Smooth muscle cell (in vitro differentiated cells): ENCODE results near the gene MAP7D3. TPM values are rescaled to one million over a fixed set of nuclear protein-coding genes. Genes with fewer than 3 reads are reported as not detected.
"Not testable (repeated sequence)": the region's sequence is repeated elsewhere in the genome, so short reads cannot be mapped to it uniquely, and the experiment has no call there.

Experiments used
- DNase-seq: peaks from one replicate; lab custom pipeline; 2025; ENCODE audit not compliant: unreplicated experiment; lab: John Stamatoyannopoulos, UW
- H2AFZ ChIP-seq: fragments of 200-600 bp; sonication (generic); 2 replicates; pipeline ENCODE4 v1.6.0; 2016; ENCODE audit warnings: antibody characterized with exemption, low read depth, mild to moderate bottlenecking
- H3F3A ChIP-seq: fragments of 200-600 bp; sonication (generic); 2 replicates; pipeline ENCODE4 v1.6.0; 2017; ENCODE audit warnings: antibody characterized with exemption, low read depth
- H3K27ac ChIP-seq: fragments of 200-600 bp; sonication (generic); 2 replicates; pipeline ENCODE4 v1.5.1; 2016; ENCODE audit warnings: low read depth, mild to moderate bottlenecking
- H3K27me3 ChIP-seq: fragments of 200-600 bp; sonication (generic); 2 replicates; pipeline ENCODE4 v1.6.1; 2016; ENCODE audit warnings: low read depth, mild to moderate bottlenecking
- H3K36me3 ChIP-seq: fragments of 200-600 bp; sonication (generic); 2 replicates; pipeline ENCODE4 v1.5.1; 2016; ENCODE audit warnings: low read depth
- H3K4me1 ChIP-seq: fragments of 200-600 bp; sonication (generic); 2 replicates; pipeline ENCODE4 v1.5.1; 2016; ENCODE audit warnings: low read depth
- H3K4me2 ChIP-seq: fragments of 200-600 bp; sonication (generic); 2 replicates; pipeline ENCODE4 v1.6.0; 2016; ENCODE audit warnings: mild to moderate bottlenecking
- H3K4me3 ChIP-seq: fragments of 200-600 bp; sonication (generic); 2 replicates; pipeline ENCODE4 v1.5.1; 2016; ENCODE audit warnings: mild to moderate bottlenecking
- H3K79me2 ChIP-seq: fragments of 200-600 bp; sonication (generic); 2 replicates; pipeline ENCODE4 v1.6.0; 2016; ENCODE audit warnings: low read depth, mild to moderate bottlenecking
- H3K9ac ChIP-seq: fragments of 200-600 bp; sonication (generic); 2 replicates; pipeline ENCODE4 v1.6.0; 2016; ENCODE audit warnings: low read depth
- H3K9me3 ChIP-seq: fragments of 200-600 bp; sonication (generic); replicated peaks from 2 replicates; pipeline ENCODE4 v1.5.1; 2016; ENCODE audit warnings: low read depth
- H4K20me1 ChIP-seq: fragments of 200-600 bp; sonication (generic); 2 replicates; pipeline ENCODE4 v1.6.0; 2016; ENCODE audit warnings: low read depth
- CTCF ChIP-seq: fragments of 200-600 bp; sonication (generic); IDR thresholded peaks from 2 replicates; pipeline ENCODE4 v1.5.1; 2017; ENCODE audit warnings: borderline replicate concordance, mild to moderate bottlenecking, antibody characterized with exemption; ENCODE audit not compliant: insufficient read depth, poor library complexity, severe bottlenecking
- WGBS: methylation state at CpG from one replicate; pipeline ENCODE4 v1.1.7; 2016; ENCODE audit warnings: low lambda C conversion rate; 5-methylcytosine and 5-hydroxymethylcytosine counted together
- polyA plus RNA-seq: library from polyadenylated mRNA; unstranded; fragments of >200 nt; fragmentation: Nextera tagmentation; extraction: Ambion mirVana; gene quantifications from 2 replicates; pipeline ENCODE4 v1.2.1, GENCODE V29; 2016
- total RNA-seq: library from RNA; depleted of rRNA; stranded (reverse); fragments of >200 nt; gene quantifications from 2 replicates; pipeline ENCODE4 v1.2.3, GENCODE V29; 2014

The MAP7D3 gene
- total and polyA plus RNA-seq, 2 experiments from 2014 or later: 8.1 to 9.3 TPM

GRCh38 chrX:136291824-136292223, 40.6 kb upstream of the MAP7D3 start:
- no peak overlapping the region for H3K9ac ChIP-seq
- TF ChIP-seq CTCF: no peak
- no peak overlapping the region for H3K27ac ChIP-seq
- no peaks in the 10 kb centered on the region for H3K4me1 ChIP-seq
- WGBS: 77% methylated on average over 2 of the region's 2 CpGs
- no peaks in the 10 kb centered on the region for H3K79me2 ChIP-seq
- no peak overlapping the region for H2AFZ ChIP-seq
- DNase-seq: no peak
- no peaks in the 10 kb centered on the region for H3K36me3 ChIP-seq
- H4K20me1 ChIP-seq: no peaks in the 10 kb centered on the region
- no peak overlapping the region for H3K4me2 ChIP-seq
- no peaks in the 10 kb centered on the region for H3F3A ChIP-seq
- no peaks in the 10 kb centered on the region for H3K9me3 ChIP-seq
- H3K4me3 ChIP-seq: no peak overlapping the region
- H3K27me3 ChIP-seq: no peaks in the 10 kb centered on the region

GRCh38 chrX:136286375-136286774, 35.2 kb upstream of the MAP7D3 start:
- not testable (repeated sequence) for H3F3A ChIP-seq, H2AFZ ChIP-seq, H3K4me3 ChIP-seq, H3K27me3 ChIP-seq, H3K27ac ChIP-seq, H4K20me1 ChIP-seq, H3K9me3 ChIP-seq, DNase-seq, H3K79me2 ChIP-seq, H3K4me2 ChIP-seq, H3K9ac ChIP-seq, H3K36me3 ChIP-seq, H3K4me1 ChIP-seq
- 71% methylated on average over 5 of the region's 5 CpGs for WGBS

- no peak overlapping the region for H3K4me2 ChIP-seq
- H3K36me3 ChIP-seq: no peaks in the 10 kb centered on the region
- H3K9me3 ChIP-seq: no peaks in the 10 kb centered on the region
- H3K27ac ChIP-seq: no peak overlapping the region
- H3F3A ChIP-seq: no peaks in the 10 kb centered on the region
- TF ChIP-seq CTCF: no peak
- H3K4me3 ChIP-seq: no peak overlapping the region
- H3K9ac ChIP-seq: no peak overlapping the region
- no peaks in the 10 kb centered on the region for H4K20me1 ChIP-seq
- WGBS: 91% methylated on average over 4 of the region's 4 CpGs
- H3K27me3 ChIP-seq: no peaks in the 10 kb centered on the region
- no peaks in the 10 kb centered on the region for H3K4me1 ChIP-seq
- DNase-seq: no peak
- no peaks in the 10 kb centered on the region for H3K79me2 ChIP-seq
- no peak overlapping the region for H2AFZ ChIP-seq
These were observed 24.4 kb upstream of the MAP7D3 start for GRCh38 chrX:136275553-136275952.

- H4K20me1 ChIP-seq: no peaks in the 10 kb centered on the region
- no peaks in the 10 kb centered on the region for H3K9me3 ChIP-seq
- no peaks in the 10 kb centered on the region for H3K36me3 ChIP-seq
- no peaks in the 10 kb centered on the region for H3K79me2 ChIP-seq
- no peak overlapping the region for H3K27ac ChIP-seq
- no peaks in the 10 kb centered on the region for H3K27me3 ChIP-seq
- no peak overlapping the region for H3K4me3 ChIP-seq
- no peak overlapping the region for H2AFZ ChIP-seq
- no peak overlapping the region for H3K9ac ChIP-seq
- 88% methylated on average over 1 of the region's 1 CpG for WGBS
- no peaks in the 10 kb centered on the region for H3K4me1 ChIP-seq
- no peak for TF ChIP-seq CTCF
- H3F3A ChIP-seq: no peaks in the 10 kb centered on the region
- H3K4me2 ChIP-seq: no peak overlapping the region
- no peak for DNase-seq
These were observed 22.8 kb upstream of the MAP7D3 start for GRCh38 chrX:136273986-136274385.
